ENCODE measurements around the gene SASH1.

The SASH1 gene

DNA sequence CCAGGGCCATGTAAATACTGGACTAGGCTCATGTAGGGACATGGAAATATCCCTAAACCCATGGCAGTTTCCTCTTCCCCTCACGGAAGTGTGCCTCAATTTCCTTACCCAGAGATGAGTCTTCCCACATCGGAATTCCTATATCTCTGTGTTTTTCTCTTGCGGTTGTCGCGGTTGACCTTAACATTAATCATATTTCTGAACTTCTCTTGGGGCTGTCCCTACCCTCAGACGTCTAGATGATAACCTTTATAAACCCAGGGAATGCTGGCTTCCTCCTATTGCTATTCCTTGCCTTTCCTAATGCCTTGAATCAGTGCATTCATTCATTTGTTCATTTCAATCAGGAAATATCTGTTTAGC is 160.1 kb downstream of the SASH1 start:
- DNase-seq: no peak

DNA sequence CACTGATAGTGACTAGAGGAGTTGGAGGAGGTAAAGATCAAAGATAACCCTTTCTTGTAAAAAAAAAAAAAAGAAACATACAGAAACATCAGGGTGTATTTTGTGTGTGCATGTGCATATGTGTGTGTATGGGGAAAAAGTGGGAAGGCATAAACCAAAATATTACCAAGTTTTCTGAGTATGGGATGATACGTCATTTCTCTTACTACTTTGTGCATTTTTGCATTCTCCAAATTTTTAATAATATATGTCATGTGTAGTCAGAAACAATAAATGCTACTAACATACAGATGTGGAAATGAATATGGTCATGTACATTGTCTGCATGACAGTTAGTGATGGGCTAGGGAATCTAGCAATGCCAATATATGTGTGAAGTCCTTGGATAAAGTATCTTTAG is 161.1 kb downstream of the SASH1 start:
- DNase-seq: no peak

DNA sequence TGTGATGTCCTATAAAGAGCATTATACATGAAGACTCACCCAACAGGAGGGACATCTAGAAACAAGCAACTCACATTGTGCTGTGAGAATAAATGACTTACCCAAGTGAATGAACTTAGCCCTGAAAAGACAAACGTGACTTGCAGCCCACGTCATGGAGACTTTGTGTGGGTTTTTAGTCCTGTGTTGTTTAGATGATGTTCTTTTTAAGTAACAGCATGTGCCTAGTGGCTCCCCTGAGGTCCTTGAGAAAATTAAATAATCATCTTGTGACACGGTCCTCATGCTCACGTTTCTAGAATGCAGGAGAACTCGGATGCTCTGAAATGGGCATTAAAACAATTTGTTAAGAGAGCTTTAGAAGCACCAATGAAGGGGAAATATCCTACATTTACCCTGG is 165.1 kb downstream of the SASH1 start:
- no peak for DNase-seq

DNA sequence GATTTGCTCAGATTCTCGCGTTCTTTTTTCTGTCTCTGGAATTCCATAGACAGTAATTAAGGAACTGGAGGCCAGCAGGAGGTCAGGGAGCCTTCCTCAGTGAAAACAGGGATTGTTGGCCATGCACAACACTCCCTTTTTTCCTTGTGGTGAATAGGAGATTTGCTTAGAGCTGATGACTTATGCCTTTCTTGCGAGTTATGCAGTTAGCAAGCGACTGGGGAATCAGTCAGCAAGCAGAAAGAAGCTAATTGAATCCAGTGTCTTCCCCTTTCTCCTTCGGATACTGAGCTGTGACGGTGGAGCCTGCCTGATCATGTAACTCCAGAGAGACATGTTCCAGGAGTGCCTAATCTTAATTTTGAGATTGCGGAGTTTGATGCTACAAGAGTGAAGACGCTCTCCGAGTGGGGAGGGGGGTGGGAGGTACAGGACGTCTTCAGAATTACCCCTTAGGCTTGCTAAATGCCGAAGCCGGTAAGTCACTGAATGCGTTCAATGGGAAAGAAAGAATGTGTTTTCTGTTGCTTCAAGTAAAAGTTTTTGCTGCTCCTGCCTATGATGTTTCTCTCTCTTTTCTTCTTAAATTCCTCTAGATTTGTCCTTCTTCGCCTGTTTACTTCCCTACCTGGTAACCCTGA is 165.9 kb downstream of the SASH1 start:
- DNase-seq: no peak

DNA sequence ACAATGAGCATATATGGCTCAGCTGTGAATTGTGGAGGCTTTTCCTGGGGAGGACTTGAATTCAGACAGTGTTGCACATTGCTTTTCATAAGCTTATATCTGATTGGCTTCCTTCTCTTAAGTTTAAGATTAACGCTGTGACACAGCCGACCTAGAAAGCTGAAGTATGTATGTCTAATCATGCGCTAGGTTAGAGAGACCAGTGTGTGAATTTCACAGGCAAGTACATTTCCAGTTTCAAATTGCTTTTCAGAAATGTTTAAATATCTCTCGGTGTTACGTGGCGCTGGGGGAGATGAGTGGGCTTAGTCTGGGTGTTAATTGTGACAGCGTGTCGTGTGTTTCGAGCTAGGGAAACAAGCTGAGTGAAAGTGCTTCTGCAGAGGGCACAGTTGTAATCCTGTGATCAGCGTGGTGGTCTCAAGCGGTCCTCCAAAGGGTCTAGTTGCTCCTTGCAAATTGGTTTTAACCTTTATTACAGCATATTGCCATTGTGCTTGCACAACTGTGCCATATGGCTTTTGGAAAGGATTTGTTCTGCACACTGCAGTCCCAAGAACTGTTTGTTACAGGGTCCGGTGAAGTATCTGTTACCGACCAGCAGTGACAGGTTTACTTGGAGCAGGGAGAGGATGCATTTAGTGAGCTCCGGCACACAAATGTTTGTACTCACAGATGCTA is 166.6 kb downstream of the SASH1 start:
- DNase-seq: no peak

DNA sequence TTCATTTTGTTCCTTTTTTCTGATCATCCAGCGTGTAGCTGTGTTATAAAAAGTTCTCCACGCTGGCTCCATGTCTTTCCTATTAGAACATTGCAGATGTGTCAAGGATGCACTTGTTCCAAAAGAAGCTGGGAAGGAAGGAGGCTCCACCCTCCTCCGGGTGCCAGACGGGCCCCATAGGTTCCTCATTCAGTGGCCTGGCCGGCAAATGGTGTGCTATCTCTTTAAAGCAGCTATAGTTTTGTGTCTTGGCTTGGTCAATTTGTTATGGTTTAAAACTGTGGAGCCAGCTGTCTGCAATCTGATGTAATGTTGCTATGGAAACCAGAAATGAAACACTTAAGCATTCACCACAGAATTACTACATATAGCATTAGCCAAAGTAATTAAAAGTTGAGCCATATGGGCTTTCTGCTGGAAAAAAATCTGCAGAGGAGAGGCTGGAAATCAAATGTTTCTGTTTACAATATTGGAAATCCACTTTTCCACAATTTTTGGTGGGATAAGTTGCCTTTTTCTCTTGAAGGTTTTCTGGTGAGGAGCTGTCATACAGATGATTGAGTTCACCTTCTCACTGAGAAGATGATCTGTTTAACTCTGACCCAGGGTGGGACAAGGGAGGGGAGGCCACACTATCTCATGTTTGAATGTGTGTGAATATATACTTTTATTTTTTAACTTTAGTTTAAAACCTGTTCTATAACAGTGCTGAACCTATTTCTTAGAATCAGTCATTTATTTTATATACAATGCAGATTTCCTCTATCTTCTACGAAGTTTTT is 167.4 kb downstream of the SASH1 start:
- DNase-seq: no peak

DNA sequence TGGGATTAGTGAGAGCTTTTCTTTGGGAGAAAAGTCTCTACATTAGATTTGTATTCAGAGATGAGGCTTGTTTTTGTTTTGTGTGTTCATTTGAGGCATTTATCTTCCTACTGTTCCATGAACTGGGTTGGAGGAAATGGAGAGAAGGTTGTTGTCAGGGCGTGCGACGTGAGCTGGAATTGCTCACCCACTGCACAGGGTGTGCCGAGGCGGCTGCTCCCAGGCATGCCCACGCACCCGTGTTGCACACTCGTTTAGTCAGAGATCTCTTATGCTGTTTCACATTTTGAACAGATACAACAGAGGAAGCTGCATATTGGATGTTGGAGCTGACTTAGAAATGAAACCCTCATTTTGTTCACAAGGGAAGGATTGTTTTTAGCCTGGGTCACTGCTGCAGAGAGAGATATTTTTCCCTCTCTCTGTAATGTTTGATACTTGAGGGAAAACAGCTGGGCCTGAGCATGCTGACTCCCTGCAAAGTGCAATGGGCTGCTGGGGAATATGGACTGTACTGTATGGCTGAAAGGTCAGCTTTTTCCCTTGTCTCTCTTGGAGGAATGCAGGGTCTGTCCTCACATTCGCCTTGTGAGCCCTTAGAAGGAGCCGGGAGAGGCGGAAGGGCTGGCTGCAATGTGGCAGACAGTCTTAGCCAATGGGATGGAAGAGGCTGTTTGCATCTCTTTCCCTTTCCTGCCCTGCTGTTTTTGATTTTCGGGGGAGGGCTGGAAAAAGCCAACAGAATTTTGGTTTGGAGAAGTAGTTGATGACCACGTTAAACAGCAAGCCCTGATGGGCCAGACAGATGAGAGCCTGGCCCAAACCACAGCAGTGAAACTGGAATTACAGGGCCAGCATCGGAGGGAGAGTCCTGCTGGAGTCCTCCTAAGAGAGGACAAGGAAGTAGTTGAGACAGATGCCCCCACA is 170.8 kb downstream of the SASH1 start:
- no peak for DNase-seq

DNA sequence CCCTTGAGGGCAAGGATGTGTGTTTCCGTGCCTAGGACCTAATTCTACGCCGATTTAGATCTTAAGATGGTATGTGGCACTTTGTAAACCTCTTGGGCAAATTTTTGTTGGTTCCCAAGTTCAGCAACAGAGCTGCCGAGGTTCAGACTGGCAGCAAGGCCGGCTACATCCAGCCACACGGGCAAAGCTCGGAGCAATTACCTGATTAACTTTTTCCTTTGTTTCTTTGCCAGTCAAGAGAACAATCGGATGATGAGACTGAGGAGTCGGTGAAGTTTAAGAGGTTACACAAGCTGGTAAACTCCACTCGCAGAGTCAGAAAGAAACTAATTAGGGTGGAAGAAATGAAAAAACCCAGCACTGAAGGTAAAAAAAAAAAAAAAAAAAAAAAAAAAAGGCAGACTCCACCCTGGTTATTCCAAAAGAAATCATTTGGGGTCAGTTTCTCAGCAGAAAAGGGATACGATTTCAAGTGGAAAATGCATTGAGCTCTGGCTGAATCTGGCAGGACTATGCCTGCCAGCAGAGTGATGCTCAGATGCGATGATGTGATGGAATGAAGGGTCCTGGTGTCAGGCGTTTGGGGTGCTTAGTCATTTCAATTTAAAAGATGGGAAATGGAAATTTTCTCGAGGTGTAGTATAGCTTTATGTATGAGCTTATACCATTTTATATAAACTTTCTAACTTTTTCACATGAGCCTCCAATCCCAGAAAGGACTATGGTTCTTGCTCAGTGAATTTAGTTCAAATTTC is 171.6 kb downstream of the SASH1 start:
- no peak for DNase-seq

DNA sequence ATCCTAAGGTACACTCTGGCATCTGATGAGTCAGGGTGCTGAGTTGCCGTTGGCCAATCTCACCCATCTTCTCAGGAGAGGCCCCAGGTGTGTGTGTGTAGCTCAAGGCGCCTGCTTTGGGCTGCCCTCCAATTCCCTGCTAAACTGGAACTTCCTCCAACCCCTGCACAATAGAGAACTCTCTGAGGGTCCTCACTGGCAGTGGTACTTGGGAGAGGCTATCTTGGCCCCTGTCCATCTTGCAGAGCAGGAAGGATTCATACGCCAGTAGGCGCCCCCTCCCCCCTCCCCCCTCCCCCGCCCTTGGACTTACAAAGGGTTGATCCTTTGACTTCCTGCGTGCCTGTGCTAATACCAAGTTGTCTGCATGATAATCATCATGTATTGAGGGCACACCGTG is 173.6 kb downstream of the SASH1 start:
- no peak for DNase-seq

DNA sequence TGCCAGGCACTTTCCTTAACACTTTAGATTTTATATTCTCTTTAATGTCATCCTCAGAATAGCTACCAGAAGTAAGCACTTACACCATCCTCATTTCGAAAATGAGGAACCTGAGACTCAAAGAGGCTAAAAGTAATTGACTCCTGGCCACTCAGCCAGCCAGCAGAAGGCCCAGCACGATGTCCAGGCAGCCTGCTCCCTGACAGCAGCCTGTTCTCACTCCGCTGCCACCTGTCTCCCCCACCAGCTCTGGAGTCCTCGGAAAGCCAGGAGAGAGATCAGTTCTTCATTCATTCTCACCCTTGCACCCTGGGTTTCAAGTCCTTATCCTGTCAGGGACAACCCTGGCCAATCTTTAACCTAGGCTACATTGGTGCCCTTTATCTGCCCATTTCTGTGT is 174.0 kb downstream of the SASH1 start:
- DNase-seq: no peak

DNA sequence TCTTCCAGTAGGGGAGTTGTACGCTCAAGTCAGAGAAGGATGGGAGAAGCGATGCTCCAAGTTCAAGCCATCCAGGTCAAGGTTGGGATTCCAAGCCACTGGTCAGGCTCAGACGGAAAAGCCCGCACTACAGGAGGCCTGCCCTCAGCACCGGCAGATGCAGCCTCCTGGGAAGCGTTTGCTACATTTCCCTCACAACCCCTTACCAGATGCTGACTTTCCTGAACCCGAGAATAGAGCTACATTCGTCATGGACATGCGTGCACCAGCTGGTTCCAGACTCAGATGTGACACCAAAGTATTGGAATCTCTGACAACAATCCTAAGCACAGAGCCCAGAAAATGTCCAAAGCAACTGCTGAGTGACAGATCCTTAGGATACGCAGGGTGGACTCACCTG is 174.8 kb downstream of the SASH1 start:
- DNase-seq: no peak

DNA sequence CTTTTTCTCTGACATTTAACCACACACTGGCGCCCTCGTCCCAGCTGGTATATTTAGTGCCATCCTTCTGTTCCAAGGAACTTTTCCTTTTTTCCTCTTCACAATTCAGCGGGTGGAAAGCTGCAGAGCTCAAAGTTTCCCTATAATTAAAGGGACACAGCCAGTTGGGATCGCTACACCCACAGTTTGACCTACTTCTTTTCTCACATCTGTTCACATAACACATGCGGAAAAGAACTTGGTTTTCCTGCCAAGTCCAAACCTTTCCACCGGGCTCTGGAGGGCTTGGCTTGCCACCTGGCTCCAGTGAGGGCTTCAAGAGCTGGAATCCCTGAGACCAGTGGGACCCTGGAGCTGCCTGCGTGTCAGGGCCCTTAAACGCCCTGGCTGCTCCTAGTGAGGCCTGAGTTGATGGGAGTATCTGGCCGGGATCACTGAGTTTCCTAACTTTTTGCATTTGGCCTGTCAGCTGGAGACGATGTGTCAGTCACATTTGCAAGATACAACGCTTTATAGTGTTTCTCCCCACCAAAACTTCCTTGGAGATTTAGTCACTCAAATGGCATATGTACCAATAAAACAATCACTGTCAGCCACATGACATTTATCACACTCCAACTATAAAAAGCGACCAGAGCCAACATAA is 176.0 kb downstream of the SASH1 start:
- DNase-seq: no peak

DNA sequence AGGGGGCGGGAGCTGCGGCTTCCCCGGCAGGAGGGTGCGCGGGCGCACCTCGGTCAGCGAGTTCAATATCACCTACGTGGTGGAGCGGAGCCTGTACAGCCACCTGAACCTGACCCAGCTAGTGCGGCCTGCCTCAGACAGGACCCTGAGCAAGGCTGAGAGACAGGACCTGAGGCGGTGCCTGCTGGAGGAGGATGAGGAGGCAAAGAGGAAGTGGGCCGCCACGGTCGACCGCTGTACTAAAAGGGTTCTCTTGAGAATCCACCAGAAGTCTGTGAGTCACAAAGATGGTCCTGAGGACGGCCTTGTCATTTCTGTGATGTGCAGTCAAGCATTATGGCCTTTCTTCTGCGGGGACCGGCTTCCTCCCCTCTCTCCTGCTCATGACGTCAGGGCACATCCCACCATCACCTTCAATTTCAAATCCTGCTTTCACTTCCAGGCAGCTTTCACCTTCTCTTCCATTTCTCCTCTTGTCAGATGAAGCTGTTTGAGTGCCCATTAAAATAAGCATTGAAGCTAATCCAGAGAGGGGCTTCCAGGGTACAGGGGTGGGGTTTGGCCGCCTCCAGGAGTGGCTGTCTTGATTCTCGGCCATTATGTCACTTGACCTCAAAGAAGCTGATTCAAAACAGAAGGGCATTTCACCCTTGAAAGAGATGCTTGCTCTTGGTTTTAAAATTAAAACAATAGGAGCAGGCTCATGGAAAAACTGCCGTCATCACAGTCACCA is 177.6 kb downstream of the SASH1 start:
- DNase-seq: no peak

DNA sequence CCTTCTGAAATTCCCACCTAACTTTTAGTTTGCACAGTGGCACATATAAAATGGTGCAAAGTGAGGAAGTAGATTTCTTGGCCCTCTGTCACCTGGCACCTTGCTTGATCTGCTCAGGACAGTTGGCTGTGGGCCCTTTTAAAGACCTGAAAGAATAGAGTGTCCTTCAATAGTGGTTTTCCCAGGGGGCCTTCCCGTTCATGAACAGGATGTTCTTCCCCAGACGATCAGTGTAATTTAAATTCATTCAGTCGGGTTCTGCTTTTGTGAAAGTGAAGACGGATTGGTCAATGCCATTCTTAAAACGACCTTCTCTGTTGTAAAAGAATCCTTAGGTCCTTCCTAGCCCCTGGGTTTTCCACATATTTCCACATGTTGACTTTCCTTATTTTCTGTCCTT is 178.5 kb downstream of the SASH1 start:
- DNase-seq: no peak

DNA sequence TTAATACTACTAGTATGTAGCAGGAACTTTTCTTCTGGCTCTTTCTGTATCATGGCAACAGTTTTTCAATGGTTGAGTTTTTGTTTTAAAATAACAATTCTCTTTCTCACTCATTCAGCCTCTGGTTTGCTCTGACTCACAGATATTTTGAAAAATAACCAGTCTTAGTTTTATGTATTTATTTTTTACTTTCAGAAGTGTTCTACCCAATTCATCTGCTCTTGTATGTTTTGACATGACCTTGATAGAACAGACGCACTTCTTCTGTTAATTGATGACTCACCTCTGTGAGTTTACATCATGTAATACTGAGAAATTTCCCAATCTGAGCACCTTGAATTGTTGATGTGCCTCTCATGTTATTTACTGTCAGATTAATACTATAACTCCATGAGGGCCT is 178.9 kb downstream of the SASH1 start:
- no peak for DNase-seq

DNA sequence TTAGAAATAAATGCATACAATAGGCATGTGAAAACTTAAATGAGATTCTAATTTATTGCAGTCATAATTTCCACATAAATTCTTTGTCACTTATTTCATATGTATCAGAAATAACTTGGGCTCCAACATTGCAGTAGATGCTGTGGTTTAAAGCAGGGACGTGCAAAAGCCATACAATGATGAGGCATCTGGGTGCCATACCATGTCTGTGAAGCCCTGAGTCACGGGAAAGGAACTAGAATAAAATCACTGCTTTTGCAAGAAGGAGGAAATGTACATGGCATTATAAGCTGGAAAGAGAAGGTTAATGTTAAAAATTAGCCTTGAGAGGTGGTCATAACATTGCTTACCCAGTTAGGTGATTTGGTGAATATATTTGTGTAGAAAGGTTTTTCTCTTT is 180.4 kb downstream of the SASH1 start:
- no peak for DNase-seq

DNA sequence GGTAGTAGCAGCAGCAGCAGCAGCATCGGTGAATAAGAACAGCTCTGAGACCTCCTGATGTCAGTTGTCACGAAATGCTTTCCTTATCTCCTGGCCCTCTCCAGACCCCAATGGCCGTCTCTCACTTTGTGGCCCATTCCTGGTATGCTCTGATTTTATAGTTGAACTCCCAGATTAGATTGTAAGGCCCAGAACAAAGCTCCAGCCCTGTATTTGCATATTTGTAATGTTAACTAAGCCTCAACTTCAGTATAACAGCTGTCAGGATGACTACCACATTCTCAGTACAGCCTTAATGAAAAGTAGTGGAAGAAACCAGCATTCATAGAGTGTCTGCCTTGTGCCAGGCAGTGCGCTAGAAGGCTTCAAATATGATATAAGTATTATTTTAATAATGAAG is 180.9 kb downstream of the SASH1 start:
- no peak for DNase-seq

DNA sequence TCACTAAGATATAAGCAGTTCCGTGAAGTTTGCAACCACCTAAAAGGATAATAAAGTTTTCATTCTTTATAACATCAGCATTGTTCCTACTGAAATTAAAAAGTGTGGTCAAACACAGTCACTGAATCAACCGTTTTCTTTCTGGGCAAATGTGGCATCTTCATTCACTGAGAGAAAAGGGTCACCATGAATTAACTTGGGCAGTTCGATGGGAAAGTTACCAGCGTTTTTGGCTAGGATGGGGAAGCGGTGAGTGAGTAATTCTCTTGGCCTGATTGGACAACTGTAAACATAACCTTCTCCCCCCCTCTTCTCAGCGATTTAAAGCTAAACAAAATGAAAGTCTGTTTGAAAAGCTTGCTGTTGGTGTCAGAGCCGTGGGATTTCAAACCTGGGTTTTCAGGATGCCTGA is 181.8 kb downstream of the SASH1 start:
- no peak for DNase-seq

DNA sequence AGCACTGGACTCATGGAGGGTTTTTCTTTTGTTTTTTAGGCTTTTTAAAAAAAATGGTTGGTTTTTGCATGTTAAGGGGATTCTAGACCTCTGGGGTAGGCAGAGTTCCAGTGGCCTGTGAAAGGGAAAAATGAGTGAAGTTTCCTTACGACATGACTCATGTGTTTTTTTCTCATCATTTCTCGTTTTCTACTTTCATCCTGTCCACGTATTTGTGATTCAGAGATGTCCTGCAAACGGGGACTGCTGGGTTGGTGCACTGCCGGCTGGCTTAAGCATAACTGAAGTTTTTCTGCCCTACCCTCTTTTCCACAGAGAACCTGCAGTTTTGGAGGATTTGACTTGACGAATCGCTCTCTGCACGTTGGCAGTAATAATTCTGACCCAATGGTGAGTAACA is 182.3 kb downstream of the SASH1 start:
- no peak for DNase-seq

DNA sequence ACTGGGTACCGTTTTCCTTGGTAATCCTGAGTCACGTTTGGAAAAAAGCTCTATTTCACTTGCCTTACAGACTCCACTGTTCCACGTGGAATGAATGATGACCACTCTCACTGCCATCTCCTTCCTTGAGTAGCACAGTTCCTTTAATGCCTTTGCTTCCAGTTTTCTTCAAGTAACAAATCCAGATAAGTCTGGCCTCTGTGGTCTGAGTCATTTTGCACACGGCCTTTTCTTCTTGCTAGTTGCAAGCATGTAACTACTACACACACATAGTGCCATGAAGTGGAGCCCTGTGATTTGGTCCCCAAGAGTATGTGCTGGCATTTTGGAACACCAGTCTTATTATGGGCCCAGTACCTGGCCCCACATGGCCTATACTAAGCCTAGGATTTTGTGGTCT is 182.8 kb downstream of the SASH1 start:
- DNase-seq: no peak

DNA sequence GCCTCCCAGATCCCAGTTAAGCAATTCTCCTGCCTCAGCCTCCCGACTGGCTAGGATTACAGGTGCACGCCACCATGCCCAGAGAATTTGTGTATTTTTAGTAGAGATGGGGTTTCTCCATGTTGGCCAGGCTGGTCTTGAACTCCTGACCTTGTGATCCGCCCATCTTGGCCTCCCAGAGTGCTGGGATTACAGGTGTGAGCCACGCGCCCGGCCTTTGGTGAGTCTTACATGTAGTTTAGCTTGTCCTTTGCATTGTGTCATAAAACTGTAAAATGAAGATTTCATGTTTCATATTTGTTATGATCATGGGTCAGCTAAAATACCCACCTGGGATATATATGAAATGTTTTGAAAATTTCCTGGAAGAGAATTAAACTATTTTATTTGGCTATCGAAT is 183.5 kb downstream of the SASH1 start:
- no peak for DNase-seq
